Neural progenitor cell (in vitro differentiated cells): ENCODE data around the gene DCTN4. TPM values are rescaled to one million over a fixed set of nuclear protein-coding genes. Genes with fewer than 3 reads are reported as not detected.

ENCODE experiments used
- DNase-seq: peaks from one replicate; pipeline ENCODE4 v3.0.0-alpha.2; 2016; ENCODE audit warnings: low spot score
- H2AFZ ChIP-seq: fragments of 200-600 bp; sonication (generic); replicated peaks from 2 replicates; pipeline ENCODE4 v1.6.1; 2016; ENCODE audit warnings: antibody characterized with exemption
- H3F3A ChIP-seq: fragments of 200-600 bp; sonication (generic); 2 replicates; pipeline ENCODE4 v1.6.1; 2016; ENCODE audit warnings: antibody characterized with exemption, low read depth
- H3K27ac ChIP-seq: fragments of 200-600 bp; sonication (generic); 2 replicates; pipeline ENCODE4 v1.5.1; 2016; ENCODE audit warnings: mild to moderate bottlenecking
- H3K27me3 ChIP-seq: fragments of 200-600 bp; sonication (generic); 2 replicates; pipeline ENCODE4 v1.6.1; 2016; ENCODE audit warnings: mild to moderate bottlenecking, moderate library complexity
- H3K36me3 ChIP-seq: fragments of 200-600 bp; sonication (generic); 2 replicates; pipeline ENCODE4 v1.5.1; 2016
- H3K4me1 ChIP-seq: fragments of 200-600 bp; sonication (generic); 2 replicates; pipeline ENCODE4 v1.6.1; 2016; ENCODE audit warnings: mixed run types
- H3K4me2 ChIP-seq: fragments of 200-600 bp; sonication (generic); 2 replicates; pipeline ENCODE4 v1.6.1; 2016
- H3K4me3 ChIP-seq: fragments of 200-600 bp; sonication (generic); 2 replicates; pipeline ENCODE4 v1.5.1; 2016
- H3K79me2 ChIP-seq: fragments of 200-600 bp; sonication (generic); 2 replicates; pipeline ENCODE4 v1.6.1; 2016; ENCODE audit warnings: low read depth
- H3K9ac ChIP-seq: fragments of 200-600 bp; sonication (generic); 2 replicates; pipeline ENCODE4 v1.6.1; 2016
- H3K9me3 ChIP-seq: fragments of 200-600 bp; sonication (generic); 2 replicates; pipeline ENCODE4 v1.5.1; 2016; ENCODE audit warnings: low read depth
- H4K20me1 ChIP-seq: fragments of 200-600 bp; sonication (generic); 2 replicates; pipeline ENCODE4 v1.6.1; 2016; ENCODE audit warnings: low read depth
- H3K27ac Mint-ChIP-seq: 3 replicates; pipeline ENCODE4 v1.8.0; 2021; ENCODE audit warnings: mixed read lengths
- H3K27me3 Mint-ChIP-seq: 2 replicates; pipeline ENCODE4 v1.8.0; 2022; ENCODE audit warnings: low read depth, mild to moderate bottlenecking, inconsistent platforms, moderate library complexity, mixed read lengths; ENCODE audit not compliant: insufficient read depth
- H3K36me3 Mint-ChIP-seq: 3 replicates; pipeline ENCODE4 v1.8.0; 2021; ENCODE audit warnings: mixed read lengths
- H3K4me1 Mint-ChIP-seq: 3 replicates; pipeline ENCODE4 v1.8.0; 2021; ENCODE audit warnings: mixed read lengths
- H3K4me3 Mint-ChIP-seq: 3 replicates; pipeline ENCODE4 v1.8.0; 2021; ENCODE audit warnings: mild to moderate bottlenecking, moderate library complexity, mixed read lengths
- H3K9me3 Mint-ChIP-seq: 3 replicates; pipeline ENCODE4 v1.8.0; 2020; ENCODE audit warnings: mixed read lengths
- EZH2 ChIP-seq: fragments of 200-600 bp; sonication (generic); IDR thresholded peaks from 2 replicates; pipeline ENCODE4 v1.6.1; 2017; ENCODE audit warnings: antibody characterized with exemption, mild to moderate bottlenecking, moderate library complexity
- EZH2phosphoT487 ChIP-seq: fragments of 200-600 bp; sonication (generic); IDR thresholded peaks from 2 replicates; pipeline ENCODE4 v1.6.1; 2017; ENCODE audit warnings: antibody characterized with exemption
- total RNA-seq: library from RNA; depleted of rRNA; stranded (reverse); fragments of >200 nt; gene quantifications from 2 replicates; pipeline ENCODE4 v1.2.3, GENCODE V29; 2015; ENCODE audit warnings: low replicate concordance
- TF ChIP-seq, protein P1 (sequence below): fragments of 200-600 bp; sonication (generic); IDR thresholded peaks from 2 replicates; pipeline ENCODE4 v1.5.1; 2017; ENCODE audit warnings: antibody characterized with exemption, mild to moderate bottlenecking

DCTN4 gene
- total RNA-seq, 1 donor from 2014 or later: 65.8 TPM

DNA sequence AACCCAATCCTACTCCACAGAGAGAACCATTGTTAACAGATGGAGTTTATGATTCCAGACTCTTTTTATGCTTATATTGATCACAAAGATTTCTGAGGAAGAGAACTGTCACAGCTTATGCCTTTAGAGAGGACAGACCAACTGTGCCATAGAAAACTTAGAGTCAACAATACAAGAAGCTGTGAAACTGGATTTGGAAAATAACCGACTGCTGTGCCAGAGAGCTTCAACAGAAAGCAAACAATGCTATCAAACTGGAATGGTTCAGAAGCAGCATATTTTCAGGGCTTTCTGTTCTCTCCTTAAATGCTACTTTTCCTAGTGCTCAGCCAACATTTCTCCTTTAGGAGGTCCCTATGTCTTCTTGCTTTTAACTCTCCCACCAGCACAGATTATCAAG lies 5.0 kb downstream of the DCTN4 start:
- Mint-ChIP-seq H3K4me1 (peaks cover 5% of the 10 kb centered on the region), H3K27me3 (no peaks in the 10 kb centered on the region), H3K36me3 (peaks cover 30% of the 10 kb centered on the region), H3K4me3 (no peak overlapping the region), H3K27ac (no peak overlapping the region), H3K9me3 (no peaks in the 10 kb centered on the region)
- no peak overlapping the region for H3K9ac ChIP-seq
- H3K27ac ChIP-seq: no peak overlapping the region
- H3K4me3 ChIP-seq: no peak overlapping the region
- no peak for DNase-seq
- peaks cover 14% of the 10 kb centered on the region for H3F3A ChIP-seq
- peaks cover 43% of the 10 kb centered on the region for H3K79me2 ChIP-seq
- peaks cover 23% of the 10 kb centered on the region for H3K36me3 ChIP-seq
- no peaks in the 10 kb centered on the region for H3K27me3 ChIP-seq
- H4K20me1 ChIP-seq: no peaks in the 10 kb centered on the region
- H2AFZ ChIP-seq: no peak overlapping the region
- TF ChIP-seq, protein P1, sequence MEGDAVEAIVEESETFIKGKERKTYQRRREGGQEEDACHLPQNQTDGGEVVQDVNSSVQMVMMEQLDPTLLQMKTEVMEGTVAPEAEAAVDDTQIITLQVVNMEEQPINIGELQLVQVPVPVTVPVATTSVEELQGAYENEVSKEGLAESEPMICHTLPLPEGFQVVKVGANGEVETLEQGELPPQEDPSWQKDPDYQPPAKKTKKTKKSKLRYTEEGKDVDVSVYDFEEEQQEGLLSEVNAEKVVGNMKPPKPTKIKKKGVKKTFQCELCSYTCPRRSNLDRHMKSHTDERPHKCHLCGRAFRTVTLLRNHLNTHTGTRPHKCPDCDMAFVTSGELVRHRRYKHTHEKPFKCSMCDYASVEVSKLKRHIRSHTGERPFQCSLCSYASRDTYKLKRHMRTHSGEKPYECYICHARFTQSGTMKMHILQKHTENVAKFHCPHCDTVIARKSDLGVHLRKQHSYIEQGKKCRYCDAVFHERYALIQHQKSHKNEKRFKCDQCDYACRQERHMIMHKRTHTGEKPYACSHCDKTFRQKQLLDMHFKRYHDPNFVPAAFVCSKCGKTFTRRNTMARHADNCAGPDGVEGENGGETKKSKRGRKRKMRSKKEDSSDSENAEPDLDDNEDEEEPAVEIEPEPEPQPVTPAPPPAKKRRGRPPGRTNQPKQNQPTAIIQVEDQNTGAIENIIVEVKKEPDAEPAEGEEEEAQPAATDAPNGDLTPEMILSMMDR: no peak
- TF ChIP-seq EZH2 (no peak), EZH2phosphoT487 (no peak)
- H3K4me2 ChIP-seq: no peak overlapping the region
- no peaks in the 10 kb centered on the region for H3K4me1 ChIP-seq
- H3K9me3 ChIP-seq: no peaks in the 10 kb centered on the region

DNA sequence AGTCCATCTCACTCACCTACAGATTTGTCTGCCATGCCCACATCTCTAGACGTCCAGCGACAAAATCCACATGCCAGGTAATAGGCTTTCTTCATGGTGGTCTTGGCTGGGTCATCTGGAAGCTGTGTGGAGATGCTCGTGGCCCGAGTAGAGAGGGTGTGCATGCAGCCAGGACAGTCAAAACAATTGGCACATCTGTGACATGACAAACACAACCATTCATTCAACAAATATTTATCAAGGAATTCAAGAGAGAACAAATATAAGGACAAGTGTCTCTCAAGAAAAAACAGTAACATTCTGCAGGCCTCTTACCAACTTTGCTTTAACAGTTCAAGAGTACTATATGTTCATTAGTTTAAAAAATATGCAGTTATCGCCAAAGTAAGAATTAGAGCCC lies 5.4 kb downstream of the DCTN4 start:
- Histone ChIP-seq H3K27me3 (no peaks in the 10 kb centered on the region), H4K20me1 (no peaks in the 10 kb centered on the region), H3K4me2 (no peak overlapping the region), H3F3A (peaks cover 12% of the 10 kb centered on the region), H3K4me3 (no peak overlapping the region), H3K4me1 (no peaks in the 10 kb centered on the region), H3K27ac (no peak overlapping the region), H2AFZ (no peak overlapping the region), H3K36me3 (peaks cover 24% of the 10 kb centered on the region), H3K79me2 (peaks cover 44% of the 10 kb centered on the region), H3K9me3 (no peaks in the 10 kb centered on the region), H3K9ac (no peak overlapping the region)
- peaks cover 5% of the 10 kb centered on the region for H3K4me1 Mint-ChIP-seq
- H3K27me3 Mint-ChIP-seq: no peaks in the 10 kb centered on the region
- H3K4me3 Mint-ChIP-seq: no peak overlapping the region
- H3K27ac Mint-ChIP-seq: no peak overlapping the region
- H3K36me3 Mint-ChIP-seq: peaks cover 31% of the 10 kb centered on the region
- no peak for DNase-seq
- TF ChIP-seq, protein P1: no peak
- no peak for TF ChIP-seq EZH2phosphoT487
- TF ChIP-seq EZH2: no peak
- no peaks in the 10 kb centered on the region for H3K9me3 Mint-ChIP-seq

DNA sequence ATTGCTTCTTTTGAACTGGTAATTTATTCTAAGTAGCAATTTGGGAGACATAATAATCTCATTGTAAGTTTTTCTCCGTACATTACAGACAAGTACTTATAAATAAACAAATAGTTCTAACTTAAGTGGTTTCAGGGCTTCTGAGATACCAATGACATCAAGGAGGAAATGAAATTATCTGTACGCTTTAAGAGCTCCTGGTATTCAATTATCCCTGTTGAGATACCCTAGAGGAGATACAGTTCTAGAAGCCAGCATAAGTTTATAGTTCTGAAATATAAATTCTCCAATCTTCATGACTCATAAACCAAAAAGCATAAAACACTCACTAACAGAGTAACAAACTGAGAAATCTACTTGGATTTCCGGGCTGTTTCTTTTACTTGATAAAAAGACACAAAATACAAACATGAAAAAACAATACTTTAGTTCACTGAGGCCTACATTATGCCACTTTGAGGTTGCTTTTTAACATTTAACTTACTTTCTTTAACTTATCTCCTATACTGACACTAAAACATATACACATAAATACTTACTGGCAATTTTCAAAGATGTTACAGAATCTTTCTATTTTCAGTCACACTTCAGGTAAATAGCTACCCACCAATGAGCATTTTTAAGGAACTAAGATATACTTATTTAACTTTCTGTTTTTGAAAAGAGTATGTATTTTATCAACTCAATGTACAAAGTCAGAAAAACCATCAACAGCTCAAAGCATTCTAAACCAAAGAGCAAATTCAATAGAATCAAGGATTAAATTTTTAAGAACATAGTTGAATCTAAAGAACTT lies 7.5 kb downstream of the DCTN4 start:
- TF ChIP-seq EZH2 (no peak), EZH2phosphoT487 (no peak)
- TF ChIP-seq, protein P1: no peak
- no peak overlapping the region for H3K4me2 ChIP-seq
- no peaks in the 10 kb centered on the region for H3K9me3 ChIP-seq
- H3K27ac Mint-ChIP-seq: no peak overlapping the region
- DNase-seq: no peak
- peaks cover 12% of the 10 kb centered on the region for H3F3A ChIP-seq
- peaks cover 24% of the 10 kb centered on the region for H3K36me3 ChIP-seq
- no peaks in the 10 kb centered on the region for H3K4me1 ChIP-seq
- H3K4me3 Mint-ChIP-seq: no peak overlapping the region
- no peak overlapping the region for H3K9ac ChIP-seq
- no peaks in the 10 kb centered on the region for H3K27me3 ChIP-seq
- H3K36me3 Mint-ChIP-seq: peaks cover 28% of the 10 kb centered on the region
- H3K79me2 ChIP-seq: peaks cover 23% of the 10 kb centered on the region
- no peak overlapping the region for H2AFZ ChIP-seq
- H3K27me3 Mint-ChIP-seq: no peaks in the 10 kb centered on the region
- no peak overlapping the region for H3K4me3 ChIP-seq
- no peaks in the 10 kb centered on the region for H3K9me3 Mint-ChIP-seq
- H3K27ac ChIP-seq: no peak overlapping the region
- no peaks in the 10 kb centered on the region for H4K20me1 ChIP-seq
- no peaks in the 10 kb centered on the region for H3K4me1 Mint-ChIP-seq
